IPS-18a (cell line): ENCODE data around the gene CDH9.

ENCODE experiments used
- H3K27ac ChIP-seq: one replicate; pipeline ENCODE4 v1.5.1; 2013; ENCODE audit warnings: low read length
- H3K27me3 ChIP-seq: one replicate; pipeline ENCODE4 v1.6.1; 2013; ENCODE audit warnings: mild to moderate bottlenecking, low read length; ENCODE audit not compliant: control insufficient read depth, insufficient read depth
- H3K36me3 ChIP-seq: one replicate; pipeline ENCODE4 v1.6.1; 2013; ENCODE audit warnings: low read depth, low read length; ENCODE audit not compliant: control insufficient read depth
- H3K4me1 ChIP-seq: one replicate; pipeline ENCODE4 v1.6.1; 2013; ENCODE audit warnings: low read depth, low read length; ENCODE audit not compliant: control insufficient read depth
- H3K4me3 ChIP-seq: one replicate; pipeline ENCODE4 v1.5.1; 2013; ENCODE audit warnings: low read length
- H3K9ac ChIP-seq: one replicate; pipeline ENCODE4 v1.6.1; 2013; ENCODE audit warnings: mild to moderate bottlenecking, low read length, moderate library complexity
- H3K9me3 ChIP-seq: one replicate; pipeline ENCODE4 v1.6.1; 2013; ENCODE audit warnings: low read depth, low read length; ENCODE audit not compliant: control insufficient read depth

CDH9 gene

DNA sequence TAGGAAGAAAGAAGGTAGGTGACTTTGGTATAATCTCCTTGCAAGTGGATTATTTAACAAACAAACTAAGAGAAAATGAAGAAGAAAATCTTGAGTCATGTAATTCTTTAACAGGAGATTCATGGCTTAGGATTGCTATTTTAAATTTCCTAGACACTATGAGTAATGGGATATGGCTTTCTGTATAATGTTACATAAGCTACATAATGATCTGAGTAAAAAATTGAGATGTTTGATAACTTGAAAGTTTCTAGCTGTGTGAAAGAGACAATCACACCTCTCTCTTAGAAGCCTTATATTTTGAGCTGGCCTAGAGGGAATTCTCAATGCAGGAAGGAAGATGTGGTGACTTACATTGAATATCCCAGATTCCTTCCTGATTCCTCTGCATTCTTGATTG lies 92.5 kb downstream of the CDH9 start:
- Histone ChIP-seq H3K4me3 (no peak overlapping the region), H3K9me3 (no peaks in the 10 kb centered on the region), H3K27me3 (no peaks in the 10 kb centered on the region), H3K36me3 (no peaks in the 10 kb centered on the region), H3K4me1 (no peaks in the 10 kb centered on the region), H3K9ac (no peak overlapping the region), H3K27ac (no peak overlapping the region)

GRCh38 chr5:26942481-26942880 lies 95.9 kb downstream of the CDH9 start:
- Histone ChIP-seq H3K36me3 (no peaks in the 10 kb centered on the region), H3K9ac (no peak overlapping the region), H3K4me1 (no peaks in the 10 kb centered on the region), H3K27me3 (no peaks in the 10 kb centered on the region), H3K27ac (no peak overlapping the region), H3K4me3 (no peak overlapping the region), H3K9me3 (no peaks in the 10 kb centered on the region)

GRCh38 chr5:26940994-26941393 lies 97.4 kb downstream of the CDH9 start:
- Histone ChIP-seq H3K4me1 (no peaks in the 10 kb centered on the region), H3K27me3 (no peaks in the 10 kb centered on the region), H3K36me3 (no peaks in the 10 kb centered on the region), H3K9ac (no peak overlapping the region), H3K4me3 (no peak overlapping the region), H3K9me3 (no peaks in the 10 kb centered on the region), H3K27ac (no peak overlapping the region)

DNA sequence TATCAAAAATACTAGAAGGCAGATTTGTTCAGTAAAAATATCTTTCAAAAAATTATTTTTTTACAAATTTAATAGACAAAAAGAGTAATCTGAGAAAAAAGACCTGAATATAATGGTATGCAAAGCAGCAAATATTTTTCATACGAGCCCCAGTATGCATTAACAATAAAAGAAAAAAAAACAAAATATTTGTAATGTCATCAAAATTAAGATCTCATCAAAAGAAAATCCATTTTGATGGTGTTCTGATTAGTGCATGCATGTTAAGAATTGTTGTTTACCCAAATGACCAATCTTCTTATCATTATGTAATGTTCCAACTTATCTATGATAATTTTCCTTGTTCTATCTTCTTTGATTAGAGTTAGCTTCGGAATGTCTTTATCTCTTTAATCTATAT lies 106.1 kb downstream of the CDH9 start:
- Histone ChIP-seq H3K9me3 (peaks cover 3% of the 10 kb centered on the region), H3K9ac (no peak overlapping the region), H3K27me3 (no peaks in the 10 kb centered on the region), H3K27ac (no peak overlapping the region), H3K36me3 (no peaks in the 10 kb centered on the region), H3K4me1 (no peaks in the 10 kb centered on the region), H3K4me3 (no peak overlapping the region)

GRCh38 chr5:26921439-26921838 lies 116.9 kb downstream of the CDH9 start:
- no peak overlapping the region for H3K27ac ChIP-seq
- no peaks in the 10 kb centered on the region for H3K36me3 ChIP-seq
- no peak overlapping the region for H3K4me3 ChIP-seq
- no peaks in the 10 kb centered on the region for H3K4me1 ChIP-seq
- no peak overlapping the region for H3K9ac ChIP-seq
- no peaks in the 10 kb centered on the region for H3K9me3 ChIP-seq
- no peaks in the 10 kb centered on the region for H3K27me3 ChIP-seq

DNA sequence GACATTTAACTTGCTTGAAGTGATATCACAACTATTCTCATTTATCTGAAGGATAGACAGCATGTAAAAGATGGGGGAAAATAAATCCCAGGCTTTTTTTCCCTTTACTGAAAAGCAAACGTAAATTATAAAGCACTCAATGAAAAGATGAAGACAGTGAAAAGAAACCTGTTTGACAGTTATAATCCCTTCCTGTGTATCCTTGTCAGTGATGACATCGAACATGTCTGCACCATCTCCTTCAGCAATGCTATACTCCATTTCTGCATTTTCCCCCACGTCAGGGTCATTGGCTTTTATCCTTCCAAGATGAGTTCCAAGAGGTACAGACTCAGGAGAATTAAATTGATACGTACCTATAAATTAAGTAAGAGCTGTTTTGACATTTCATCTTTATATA lies 134.9 kb downstream of the CDH9 start:
- peaks cover 6% of the 10 kb centered on the region for H3K4me1 ChIP-seq
- no peaks in the 10 kb centered on the region for H3K27me3 ChIP-seq
- no peaks in the 10 kb centered on the region for H3K9me3 ChIP-seq
- no peak overlapping the region for H3K9ac ChIP-seq
- no peak overlapping the region for H3K27ac ChIP-seq
- no peaks in the 10 kb centered on the region for H3K36me3 ChIP-seq
- H3K4me3 ChIP-seq = no peak overlapping the region

DNA sequence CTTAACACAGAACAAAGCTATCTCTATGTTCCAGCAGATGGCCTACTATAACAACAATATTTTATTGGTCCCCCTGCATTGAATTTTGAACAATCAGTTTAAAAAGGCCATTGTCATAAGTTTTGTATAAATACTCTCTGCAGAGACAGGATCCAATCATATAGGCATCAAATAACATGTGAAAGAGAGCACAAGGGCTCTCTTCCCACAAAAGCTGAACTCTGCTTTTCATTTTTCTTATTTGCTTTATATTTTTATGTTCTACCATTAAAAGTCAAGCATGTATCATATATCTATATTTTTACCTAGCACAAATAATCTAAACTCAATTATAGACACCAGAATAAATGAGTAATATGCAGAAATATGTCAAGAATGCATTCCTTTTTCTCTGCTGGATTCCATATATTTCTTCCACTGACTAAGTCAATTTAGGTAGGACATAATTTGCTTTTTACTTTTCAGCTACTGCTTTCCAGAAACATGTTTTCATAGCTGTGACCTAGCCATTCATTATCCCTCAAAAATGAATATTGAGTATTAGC lies 143.6 kb downstream of the CDH9 start:
- Histone ChIP-seq H3K9ac (no peak overlapping the region), H3K9me3 (no peaks in the 10 kb centered on the region), H3K4me3 (no peak overlapping the region), H3K27ac (no peak overlapping the region), H3K4me1 (no peaks in the 10 kb centered on the region), H3K27me3 (no peaks in the 10 kb centered on the region), H3K36me3 (no peaks in the 10 kb centered on the region)

- no peaks in the 10 kb centered on the region for H3K27me3 ChIP-seq
- no peak overlapping the region for H3K27ac ChIP-seq
- H3K36me3 ChIP-seq = no peaks in the 10 kb centered on the region
- no peak overlapping the region for H3K9ac ChIP-seq
- no peaks in the 10 kb centered on the region for H3K4me1 ChIP-seq
- H3K9me3 ChIP-seq = no peaks in the 10 kb centered on the region
- H3K4me3 ChIP-seq = no peak overlapping the region
Observed at GRCh38 chr5:26893078-26893477, 145.3 kb downstream of the CDH9 start.

DNA sequence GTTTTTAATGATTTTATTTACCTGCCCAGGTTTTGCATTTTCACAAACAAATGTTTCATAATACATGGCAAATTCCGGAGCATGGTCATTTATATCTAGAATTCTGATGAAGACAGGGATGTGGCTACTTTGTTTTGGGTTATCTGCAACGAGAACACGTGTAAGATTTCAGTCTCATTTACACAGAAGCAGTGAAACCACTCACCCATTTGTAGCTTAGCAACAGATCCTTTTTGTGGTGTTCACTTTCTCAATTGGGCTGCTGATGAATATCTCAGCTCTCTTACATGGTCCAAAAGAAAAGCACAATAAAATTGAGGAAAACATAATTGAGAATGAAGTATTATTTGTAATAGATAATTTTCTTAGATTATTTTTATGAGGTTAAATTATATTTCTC lies 148.6 kb downstream of the CDH9 start:
- Histone ChIP-seq H3K27ac (no peak overlapping the region), H3K36me3 (no peaks in the 10 kb centered on the region), H3K27me3 (no peaks in the 10 kb centered on the region), H3K9ac (no peak overlapping the region), H3K4me3 (no peak overlapping the region), H3K4me1 (no peaks in the 10 kb centered on the region), H3K9me3 (no peaks in the 10 kb centered on the region)

GRCh38 chr5:26884481-26884880 lies 153.9 kb downstream of the CDH9 start:
- no peak overlapping the region for H3K9ac ChIP-seq
- H3K27ac ChIP-seq = no peak overlapping the region
- no peak overlapping the region for H3K4me3 ChIP-seq
- no peaks in the 10 kb centered on the region for H3K9me3 ChIP-seq
- H3K27me3 ChIP-seq = no peaks in the 10 kb centered on the region
- no peaks in the 10 kb centered on the region for H3K36me3 ChIP-seq
- H3K4me1 ChIP-seq = no peaks in the 10 kb centered on the region

GRCh38 chr5:26883375-26883774 lies 155.0 kb downstream of the CDH9 start:
- Histone ChIP-seq H3K4me3 (no peak overlapping the region), H3K9me3 (no peaks in the 10 kb centered on the region), H3K9ac (no peak overlapping the region), H3K27me3 (no peaks in the 10 kb centered on the region), H3K27ac (no peak overlapping the region), H3K36me3 (no peaks in the 10 kb centered on the region), H3K4me1 (no peaks in the 10 kb centered on the region)

DNA sequence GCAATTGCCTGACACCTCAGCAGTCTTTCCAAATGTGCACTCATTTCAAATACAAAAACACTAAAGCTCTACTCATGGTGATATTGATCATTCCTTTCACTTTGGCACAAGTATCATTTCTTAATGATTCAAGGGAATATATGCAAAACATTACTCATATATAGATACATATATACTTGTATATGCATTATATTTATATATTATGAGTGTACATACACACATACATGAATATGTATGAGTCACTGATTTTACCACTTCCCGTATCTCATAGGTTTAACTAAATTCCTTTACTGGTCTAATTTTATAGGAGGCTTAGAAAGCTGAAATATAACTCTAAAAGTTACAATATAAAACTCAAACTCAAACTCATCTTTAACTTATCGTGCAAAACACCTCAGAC lies 156.5 kb downstream of the CDH9 start:
- no peak overlapping the region for H3K9ac ChIP-seq
- H3K9me3 ChIP-seq = no peaks in the 10 kb centered on the region
- H3K4me1 ChIP-seq = no peaks in the 10 kb centered on the region
- H3K4me3 ChIP-seq = no peak overlapping the region
- no peak overlapping the region for H3K27ac ChIP-seq
- no peaks in the 10 kb centered on the region for H3K36me3 ChIP-seq
- no peaks in the 10 kb centered on the region for H3K27me3 ChIP-seq
